Measurements from ENCODE around the gene SRC. TPM values are rescaled to one million over a fixed set of nuclear protein-coding genes. Genes with fewer than 3 reads are reported as not detected.

The SRC gene
- total RNA-seq, 1 experiment from 2014 or later, result 23.3 TPM

DNA sequence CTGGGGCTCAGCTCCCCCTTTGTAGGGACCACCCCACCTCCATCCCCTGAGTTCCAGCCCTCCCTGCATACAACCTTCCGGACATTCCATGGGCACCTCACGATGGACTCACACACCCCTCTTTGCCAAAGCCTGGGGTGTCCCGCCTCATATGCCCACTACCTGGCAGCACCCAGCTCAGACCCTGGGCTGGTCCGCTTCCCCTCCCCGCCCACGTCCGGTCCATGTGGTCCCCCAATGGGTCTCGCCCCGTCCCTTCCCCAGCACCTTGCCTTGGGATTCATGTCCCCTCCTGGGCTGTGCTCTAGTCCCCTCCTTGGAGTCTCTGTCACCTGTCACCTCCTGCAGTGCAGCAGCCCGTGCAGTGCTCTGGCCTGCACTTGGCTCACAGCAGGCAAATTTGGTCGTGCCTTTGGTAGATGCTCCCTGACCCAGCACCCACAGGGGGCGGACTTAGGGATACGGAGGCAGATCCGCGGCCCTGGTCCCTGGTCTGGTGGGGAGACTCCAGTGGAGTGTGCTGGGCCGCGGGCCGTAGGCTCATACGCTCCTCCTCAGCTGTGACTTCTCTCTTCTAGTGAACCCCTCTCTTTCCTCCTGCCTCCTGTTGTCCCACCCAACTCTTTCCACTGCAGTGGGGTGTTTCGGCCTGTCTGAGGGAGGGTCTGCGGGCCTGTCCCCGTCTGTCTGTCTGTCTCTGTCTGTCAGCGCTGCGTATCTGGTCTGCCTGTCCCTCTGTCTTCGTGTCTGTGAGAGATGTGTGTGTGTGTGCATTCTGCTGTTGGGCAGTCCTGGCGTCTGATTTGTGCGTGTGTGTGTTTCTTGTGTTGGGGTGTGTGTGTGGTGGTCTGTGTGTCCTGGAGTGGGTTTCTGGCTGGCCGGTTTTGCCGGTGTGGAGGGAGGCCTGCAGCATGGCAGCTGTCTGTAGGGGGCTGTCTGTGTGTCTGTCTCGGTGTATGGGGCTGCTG is 69.5 kb downstream of the SRC start:
- no peaks in the 10 kb centered on the region for H3K36me3 ChIP-seq (ENCODE audit: insufficient read depth, low read length, poor library complexity, severe bottlenecking)
- H3K27ac ChIP-seq (ENCODE audit: low read depth, low read length, poor library complexity, severe bottlenecking), result no peak overlapping the region
- DNase-seq (ENCODE audit: low spot score), result no peak
- intact Hi-C loops (cut with micrococcal nuclease; ENCODE audit: unreplicated experiment), result no loop called here
- H3K4me1 ChIP-seq (ENCODE audit: insufficient read depth, low read length, poor library complexity, severe bottlenecking), result peaks cover 9% of the 10 kb centered on the region
- TF ChIP-seq CTCF (conservative IDR thresholded peaks at IDR 0.05; ENCODE audit: low read depth, low read length) (no peak), EZH2 (IDR thresholded peaks at IDR 0.05; ENCODE audit: borderline replicate concordance, low read depth, low read length, poor library complexity, severe bottlenecking) (no peak)
- CTCF ChIA-PET, result no interaction called here
- no peaks in the 10 kb centered on the region for H3K9me3 ChIP-seq (ENCODE audit: low read depth, low read length, poor library complexity, severe bottlenecking)
- no peak overlapping the region for H3K4me3 ChIP-seq (ENCODE audit: low read depth, low read length, poor library complexity, severe bottlenecking)
- POLR2A ChIA-PET (ENCODE audit: low non-redundant PET), result no interaction called here
- no TSS peak for BruUV-seq (replicated peaks)
- no peaks in the 10 kb centered on the region for H3K27me3 ChIP-seq (replicated peaks; ENCODE audit: insufficient read depth, low read depth, low read length, poor library complexity)

GRCh38 chr20:37416100-37416847 is 70.3 kb downstream of the SRC start:
- CTCF ChIA-PET, result no interaction called here
- Histone ChIP-seq H3K36me3 (ENCODE audit: insufficient read depth, low read length, poor library complexity, severe bottlenecking) (no peaks in the 10 kb centered on the region), H3K27ac (ENCODE audit: low read depth, low read length, poor library complexity, severe bottlenecking) (no peak overlapping the region), H3K4me1 (ENCODE audit: insufficient read depth, low read length, poor library complexity, severe bottlenecking) (peaks cover 6% of the 10 kb centered on the region), H3K4me3 (ENCODE audit: low read depth, low read length, poor library complexity, severe bottlenecking) (no peak overlapping the region), H3K27me3 (replicated peaks; ENCODE audit: insufficient read depth, low read depth, low read length, poor library complexity) (no peaks in the 10 kb centered on the region), H3K9me3 (ENCODE audit: low read depth, low read length, poor library complexity, severe bottlenecking) (no peaks in the 10 kb centered on the region)
- TF ChIP-seq EZH2 (IDR thresholded peaks at IDR 0.05; ENCODE audit: borderline replicate concordance, low read depth, low read length, poor library complexity, severe bottlenecking) (no peak), CTCF (conservative IDR thresholded peaks at IDR 0.05; ENCODE audit: low read depth, low read length) (no peak)
- POLR2A ChIA-PET (ENCODE audit: low non-redundant PET), result no interaction called here
- intact Hi-C loops (cut with micrococcal nuclease; ENCODE audit: unreplicated experiment), result no loop called here
- no peak for DNase-seq (ENCODE audit: low spot score)
- no TSS peak for BruUV-seq (replicated peaks)

GRCh38 chr20:37416848-37417616 is 71.1 kb downstream of the SRC start:
- TF ChIP-seq CTCF (conservative IDR thresholded peaks at IDR 0.05; ENCODE audit: low read depth, low read length) (no peak), EZH2 (IDR thresholded peaks at IDR 0.05; ENCODE audit: borderline replicate concordance, low read depth, low read length, poor library complexity, severe bottlenecking) (no peak)
- H3K36me3 ChIP-seq (ENCODE audit: insufficient read depth, low read length, poor library complexity, severe bottlenecking), result no peaks in the 10 kb centered on the region
- BruUV-seq (replicated peaks), result no TSS peak
- no peaks in the 10 kb centered on the region for H3K27me3 ChIP-seq (replicated peaks; ENCODE audit: insufficient read depth, low read depth, low read length, poor library complexity)
- DNase-seq (ENCODE audit: low spot score), result no peak
- H3K4me3 ChIP-seq (ENCODE audit: low read depth, low read length, poor library complexity, severe bottlenecking), result no peak overlapping the region
- ChIA-PET POLR2A (ENCODE audit: low non-redundant PET) (no interaction called here), CTCF (no interaction called here)
- intact Hi-C loops (cut with micrococcal nuclease; ENCODE audit: unreplicated experiment), result no loop called here
- H3K27ac ChIP-seq (ENCODE audit: low read depth, low read length, poor library complexity, severe bottlenecking), result no peak overlapping the region
- H3K9me3 ChIP-seq (ENCODE audit: low read depth, low read length, poor library complexity, severe bottlenecking), result no peaks in the 10 kb centered on the region
- H3K4me1 ChIP-seq (ENCODE audit: insufficient read depth, low read length, poor library complexity, severe bottlenecking), result peaks cover 6% of the 10 kb centered on the region

Measured in A673 (cell line).